K562 (cell line): Measurements from ENCODE around the gene YTHDF1. TPM values are rescaled to one million over a fixed set of nuclear protein-coding genes. Genes with fewer than 3 reads are reported as not detected.

ENCODE experiments used
- ARID1B ChIP-seq: fragments of 450-650 bp; IDR thresholded peaks from 2 replicates; pipeline ENCODE4 v1.6.1; 2016; ENCODE audit warnings: antibody characterized with exemption, mild to moderate bottlenecking, inconsistent platforms
- CEBPB ChIP-seq: fragments of 450-650 bp; IDR thresholded peaks from 2 replicates; pipeline ENCODE4 v1.6.1; 2016; ENCODE audit warnings: missing genetic modification characterization, missing compliant biosample characterization
- DLX4 ChIP-seq: fragments of 250-450 bp; sonication (Bioruptor Pico); IDR thresholded peaks from 2 replicates; pipeline ENCODE4 v1.6.1; 2021; ENCODE audit warnings: mild to moderate bottlenecking
- GMEB1 ChIP-seq: fragments of 250-450 bp; sonication (Bioruptor Pico); IDR thresholded peaks from 2 replicates; pipeline ENCODE4 v1.4.0; 2020; ENCODE audit warnings: mild to moderate bottlenecking
- GTF2A2 ChIP-seq: IDR thresholded peaks from 2 replicates; pipeline ENCODE4 v1.6.1; 2016; ENCODE audit warnings: mild to moderate bottlenecking, missing genetic modification characterization, missing compliant biosample characterization
- HEY1 ChIP-seq: fragments of 250-450 bp; sonication (Bioruptor Pico); IDR thresholded peaks from 2 replicates; pipeline ENCODE4 v1.5.0; 2020; ENCODE audit warnings: mild to moderate bottlenecking, moderate library complexity, borderline replicate concordance
- MECOM ChIP-seq: fragments of 250-450 bp; sonication (Bioruptor Pico); IDR thresholded peaks from 2 replicates; pipeline ENCODE4 v1.8.0; 2022; ENCODE audit warnings: inconsistent platforms
- PHB ChIP-seq: fragments of 250-450 bp; sonication (Bioruptor Pico); IDR thresholded peaks from 2 replicates; pipeline ENCODE4 v1.5.0; 2021
- PHTF2 ChIP-seq: fragments of 250-450 bp; sonication (Bioruptor Pico); IDR thresholded peaks from 2 replicates; pipeline ENCODE4 v1.5.0; 2021; ENCODE audit warnings: mild to moderate bottlenecking
- PTTG1 ChIP-seq: fragments of 450-650 bp; IDR thresholded peaks from 2 replicates; pipeline ENCODE4 v1.6.1; 2016; ENCODE audit warnings: low read depth, mild to moderate bottlenecking, missing genetic modification characterization, missing compliant biosample characterization
- PYGO2 ChIP-seq: fragments of 450-650 bp; IDR thresholded peaks from 2 replicates; pipeline ENCODE4 v1.6.1; 2016; ENCODE audit warnings: mild to moderate bottlenecking, missing genetic modification characterization, moderate library complexity, missing compliant biosample characterization
- RHOXF2B ChIP-seq: fragments of 250-450 bp; sonication (Bioruptor Pico); conservative IDR thresholded peaks from 2 replicates; pipeline ENCODE4 v1.5.1; 2021
- SRSF3 ChIP-seq: fragments of 200-400 bp; formaldehyde crosslinking; IDR thresholded peaks from 2 replicates; pipeline ENCODE4 v1.6.1; 2016; ENCODE audit warnings: mild to moderate bottlenecking, low read length, moderate library complexity; ENCODE audit not compliant: insufficient read depth
- ZBTB11 ChIP-seq, 3 experiments: fragments of 200-800 bp in 1 of 3; fragments of 250-450 bp in 1 of 3; fragments of 450-650 bp in 1 of 3; sonication (Bioruptor Pico) in 1 of 3; sonication (Bioruptor generic) in 1 of 3; formaldehyde crosslinking in 1 of 3; IDR thresholded peaks; 2 replicates each; pipeline versions ENCODE4 v1.6.1 to v1.8.0; 2016 to 2022; ENCODE audit warnings: mild to moderate bottlenecking in 2 of 3, missing genetic modification characterization in 2 of 3, missing compliant biosample characterization in 1 of 3, moderate library complexity in 1 of 3
- ZNF140 ChIP-seq: fragments of 250-450 bp; sonication (Bioruptor Pico); IDR thresholded peaks from 2 replicates; pipeline ENCODE4 v1.8.0; 2021; ENCODE audit warnings: moderate library complexity, mild to moderate bottlenecking, inconsistent platforms
- ZNF311 ChIP-seq: fragments of 250-450 bp; sonication (Bioruptor Pico); IDR thresholded peaks from 2 replicates; pipeline ENCODE4 v1.4.0; 2020; ENCODE audit warnings: mild to moderate bottlenecking, moderate library complexity
- ZNF583 ChIP-seq: fragments of 250-450 bp; sonication (Bioruptor Pico); IDR thresholded peaks from 2 replicates; pipeline ENCODE4 v1.4.0; 2020
- ZNF766 ChIP-seq: fragments of 200-800 bp; sonication (Bioruptor generic); conservative IDR thresholded peaks from 2 replicates; pipeline ENCODE4 v1.6.1; 2016; ENCODE audit warnings: missing genetic modification characterization, missing compliant biosample characterization
- ZNF785 ChIP-seq: fragments of 250-450 bp; sonication (Bioruptor Pico); IDR thresholded peaks from 2 replicates; pipeline ENCODE4 v1.4.0; 2020; ENCODE audit warnings: mild to moderate bottlenecking
- polyA plus RNA-seq, 8 experiments: library from polyadenylated mRNA; depleted of rRNA in 4 of 8; stranded (reverse) in 5 of 8; unstranded in 3 of 8; fragments of >200 nt; fragmentation: Nextera tagmentation in 2 of 8; fragmentation: Illumina TruSeq in 1 of 8; extraction: Ambion mirVana in 2 of 8; extraction: Trizol in 1 of 8; gene quantifications; 2 replicates each; pipeline versions ENCODE4 v1.2.1 to v1.2.3, GENCODE V29; 2011 to 2014; ENCODE audit warnings: inconsistent platforms in 1 of 8, missing spikeins in 1 of 8
- total RNA-seq, 7 experiments: library from RNA; depleted of rRNA in 6 of 7; stranded (reverse); fragments of >200 nt in 6 of 7; fragmentation: Illumina TruSeq in 2 of 7; extraction: Trizol in 2 of 7; gene quantifications; 2 replicates each; pipeline versions ENCODE4 v1.2.1 to v1.2.3, GENCODE V29; 2011 to 2021; ENCODE audit warnings: low replicate concordance in 1 of 7
- TF ChIP-seq, protein P1 (sequence below): fragments of 250-450 bp; sonication (Bioruptor Pico); IDR thresholded peaks from 2 replicates; pipeline ENCODE4 v1.4.0; 2020; ENCODE audit warnings: mild to moderate bottlenecking, moderate library complexity

Gene YTHDF1
- total and polyA plus RNA-seq, 9 of the 15 experiments (the other 6 are each of a cell fraction or from before 2014, with no cell fraction given), result 10.1 to 42.4 (median 27.8) TPM

GRCh38 chr20:63264000-63264399 is 48.1 kb upstream of the YTHDF1 start (continued):
- TF ChIP-seq, protein P1, sequence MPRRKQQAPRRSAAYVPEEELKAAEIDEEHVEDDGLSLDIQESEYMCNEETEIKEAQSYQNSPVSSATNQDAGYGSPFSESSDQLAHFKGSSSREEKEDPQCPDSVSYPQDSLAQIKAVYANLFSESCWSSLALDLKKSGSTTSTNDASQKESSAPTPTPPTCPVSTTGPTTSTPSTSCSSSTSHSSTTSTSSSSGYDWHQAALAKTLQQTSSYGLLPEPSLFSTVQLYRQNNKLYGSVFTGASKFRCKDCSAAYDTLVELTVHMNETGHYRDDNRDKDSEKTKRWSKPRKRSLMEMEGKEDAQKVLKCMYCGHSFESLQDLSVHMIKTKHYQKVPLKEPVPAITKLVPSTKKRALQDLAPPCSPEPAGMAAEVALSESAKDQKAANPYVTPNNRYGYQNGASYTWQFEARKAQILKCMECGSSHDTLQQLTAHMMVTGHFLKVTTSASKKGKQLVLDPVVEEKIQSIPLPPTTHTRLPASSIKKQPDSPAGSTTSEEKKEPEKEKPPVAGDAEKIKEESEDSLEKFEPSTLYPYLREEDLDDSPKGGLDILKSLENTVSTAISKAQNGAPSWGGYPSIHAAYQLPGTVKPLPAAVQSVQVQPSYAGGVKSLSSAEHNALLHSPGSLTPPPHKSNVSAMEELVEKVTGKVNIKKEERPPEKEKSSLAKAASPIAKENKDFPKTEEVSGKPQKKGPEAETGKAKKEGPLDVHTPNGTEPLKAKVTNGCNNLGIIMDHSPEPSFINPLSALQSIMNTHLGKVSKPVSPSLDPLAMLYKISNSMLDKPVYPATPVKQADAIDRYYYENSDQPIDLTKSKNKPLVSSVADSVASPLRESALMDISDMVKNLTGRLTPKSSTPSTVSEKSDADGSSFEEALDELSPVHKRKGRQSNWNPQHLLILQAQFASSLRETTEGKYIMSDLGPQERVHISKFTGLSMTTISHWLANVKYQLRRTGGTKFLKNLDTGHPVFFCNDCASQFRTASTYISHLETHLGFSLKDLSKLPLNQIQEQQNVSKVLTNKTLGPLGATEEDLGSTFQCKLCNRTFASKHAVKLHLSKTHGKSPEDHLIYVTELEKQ (CRISPR knock-in tag), result peak; percentile 92
- TF ChIP-seq GMEB1 (peak; percentile 69; the same call in 1 of the 2 replicates), PTTG1 (tag) (peak; percentile 87), ZNF583 (peak; percentile 99), PHB (CRISPR knock-in tag) (peak; percentile 63; the same call in 1 of the 2 replicates), PYGO2 (peak; percentile 61), ZNF140 (CRISPR knock-in tag) (no peak), ZNF785 (CRISPR knock-in tag) (no peak), RHOXF2B (CRISPR knock-in tag) (peak; percentile 87), ZBTB11 (CRISPR knock-in tag; IDR thresholded peaks at IDR 0.05) (peak in 1 of 3 experiments; percentile 26; a peak in 1 of 6 replicates), SRSF3 (no peak), GTF2A2 (tag) (0 out of 2 replicates have a peak, but pooled peaks have one; percentile 37), PHTF2 (CRISPR knock-in tag) (peak; percentile 56; the same call in 1 of the 2 replicates), HEY1 (no peak), DLX4 (CRISPR knock-in tag) (no peak), ZNF311 (CRISPR knock-in tag) (peak; percentile 91), ARID1B (0 out of 2 replicates have a peak, but pooled peaks have one; percentile 27), CEBPB (tag) (no peak), ZNF766 (CRISPR knock-in tag) (peak; percentile 93), MECOM (CRISPR knock-in tag) (no peak; the same call in 1 of the 2 replicates)
